HepG2 (cell line): ENCODE results near the gene PDZD4. TPM values are rescaled to one million over a fixed set of nuclear protein-coding genes. Genes with fewer than 3 reads are reported as not detected.

Source experiments
- CBX2 ChIP-seq, 2 experiments: fragments of 200-600 bp in 1 of 2; sonication (generic); formaldehyde crosslinking in 1 of 2; IDR thresholded peaks; 2 replicates each; pipeline versions ENCODE4 v1.7.0 to v1.8.1; 2018 to 2022; ENCODE audit warnings: low read depth in 2 of 2, low read length in 1 of 2, mild to moderate bottlenecking in 1 of 2, missing genetic modification reagents in 1 of 2
- CCDC6 ChIP-seq: sonication (generic); formaldehyde crosslinking; IDR thresholded peaks from 2 replicates; pipeline ENCODE4 v1.8.1; 2022; ENCODE audit warnings: mild to moderate bottlenecking, missing genetic modification reagents, moderate library complexity
- GTF2F1 ChIP-seq: fragments of 150-350 bp; IDR thresholded peaks from 2 replicates; pipeline ENCODE4 v1.6.1; 2014; ENCODE audit warnings: low read length
- JUN ChIP-seq: sonication (generic); formaldehyde crosslinking; IDR thresholded peaks from 2 replicates; pipeline ENCODE4 v1.4.0; 2020; ENCODE audit warnings: mild to moderate bottlenecking, missing genetic modification reagents
- MED13 ChIP-seq: sonication (generic); formaldehyde crosslinking; IDR thresholded peaks from 2 replicates; pipeline ENCODE4 v1.5.0; 2020; ENCODE audit warnings: missing genetic modification reagents
- NCOA1 ChIP-seq: sonication (generic); formaldehyde crosslinking; IDR thresholded peaks from 2 replicates; pipeline ENCODE4 v1.9.0; 2021; ENCODE audit warnings: missing genetic modification reagents
- RFXANK ChIP-seq: IDR thresholded peaks from 2 replicates; pipeline ENCODE4 v1.6.1; 2016
- STAT5B ChIP-seq: sonication (generic); formaldehyde crosslinking; IDR thresholded peaks from 2 replicates; pipeline ENCODE4 v1.4.0; 2020; ENCODE audit warnings: missing genetic modification reagents
- TMF1 ChIP-seq: sonication (generic); formaldehyde crosslinking; IDR thresholded peaks from 2 replicates; pipeline ENCODE4 v1.8.1; 2022; ENCODE audit warnings: low read depth, missing genetic modification reagents
- ZNF256 ChIP-seq: sonication (generic); formaldehyde crosslinking; conservative IDR thresholded peaks from 2 replicates; pipeline ENCODE4 v1.4.0; 2020; ENCODE audit warnings: missing genetic modification reagents
- ZNF510 ChIP-seq: sonication (generic); formaldehyde crosslinking; IDR thresholded peaks from 2 replicates; pipeline ENCODE4 v1.4.0; 2020; ENCODE audit warnings: low read depth, mild to moderate bottlenecking, missing genetic modification reagents
- ZNF616 ChIP-seq: sonication (generic); formaldehyde crosslinking; IDR thresholded peaks from 2 replicates; pipeline ENCODE4 v1.5.0; 2020; ENCODE audit warnings: low read depth, mild to moderate bottlenecking, missing genetic modification reagents
- ZNF768 ChIP-seq: sonication (generic); formaldehyde crosslinking; IDR thresholded peaks from 2 replicates; pipeline ENCODE4 v1.4.0; 2020; ENCODE audit warnings: missing genetic modification reagents
- polyA plus RNA-seq, 8 experiments: library from polyadenylated mRNA; depleted of rRNA in 3 of 8; stranded (reverse) in 7 of 8; unstranded in 1 of 8; fragments of >200 nt; fragmentation: Illumina TruSeq in 4 of 8; extraction: Trizol in 4 of 8; gene quantifications; 2 replicates each; pipeline versions ENCODE4 v1.2.1 to v1.2.3, GENCODE V29; 2011 to 2016; ENCODE audit warnings: low read depth in 4 of 8, missing spikeins in 1 of 8, mixed read lengths in 1 of 8; ENCODE audit not compliant: insufficient read depth in 1 of 8
- total RNA-seq, 5 experiments: library from RNA; depleted of rRNA; stranded (reverse); fragments of >200 nt; fragmentation: Illumina TruSeq; extraction: Trizol; gene quantifications; 2 replicates each; pipeline ENCODE4 v1.2.3, GENCODE V29; 2016; ENCODE audit warnings: low read depth in 1 of 5
- TF ChIP-seq, protein P1 (sequence below): sonication (generic); formaldehyde crosslinking; IDR thresholded peaks from 2 replicates; pipeline ENCODE4 v1.4.0; 2020; ENCODE audit warnings: missing genetic modification reagents
- TF ChIP-seq, protein P2 (sequence below): conservative IDR thresholded peaks from 2 replicates; pipeline ENCODE4 v1.6.1; 2018; ENCODE audit warnings: missing genetic modification reagents
- TF ChIP-seq, protein P3 (sequence below): sonication (generic); formaldehyde crosslinking; IDR thresholded peaks from 2 replicates; pipeline ENCODE4 v1.4.0; 2020; ENCODE audit warnings: missing genetic modification reagents, borderline replicate concordance
- TF ChIP-seq, protein P4 (sequence below): sonication (generic); formaldehyde crosslinking; IDR thresholded peaks from 2 replicates; pipeline ENCODE4 v1.5.1; 2020; ENCODE audit warnings: missing genetic modification reagents, mild to moderate bottlenecking, borderline replicate concordance
- TF ChIP-seq, protein P5 (sequence below): sonication (generic); formaldehyde crosslinking; IDR thresholded peaks from 2 replicates; pipeline ENCODE4 v1.8.0; 2023; ENCODE audit warnings: mild to moderate bottlenecking, missing genetic modification reagents
- TF ChIP-seq, protein P6 (sequence below): sonication (generic); formaldehyde crosslinking; IDR thresholded peaks from 2 replicates; pipeline ENCODE4 v1.8.0; 2022; ENCODE audit warnings: missing genetic modification reagents, mild to moderate bottlenecking, moderate library complexity, borderline replicate concordance

The PDZD4 gene
- total and polyA plus RNA-seq, 2 of the 13 experiments (the other 11 are each of a cell fraction or from before 2014, with no cell fraction given): not detected

DNA sequence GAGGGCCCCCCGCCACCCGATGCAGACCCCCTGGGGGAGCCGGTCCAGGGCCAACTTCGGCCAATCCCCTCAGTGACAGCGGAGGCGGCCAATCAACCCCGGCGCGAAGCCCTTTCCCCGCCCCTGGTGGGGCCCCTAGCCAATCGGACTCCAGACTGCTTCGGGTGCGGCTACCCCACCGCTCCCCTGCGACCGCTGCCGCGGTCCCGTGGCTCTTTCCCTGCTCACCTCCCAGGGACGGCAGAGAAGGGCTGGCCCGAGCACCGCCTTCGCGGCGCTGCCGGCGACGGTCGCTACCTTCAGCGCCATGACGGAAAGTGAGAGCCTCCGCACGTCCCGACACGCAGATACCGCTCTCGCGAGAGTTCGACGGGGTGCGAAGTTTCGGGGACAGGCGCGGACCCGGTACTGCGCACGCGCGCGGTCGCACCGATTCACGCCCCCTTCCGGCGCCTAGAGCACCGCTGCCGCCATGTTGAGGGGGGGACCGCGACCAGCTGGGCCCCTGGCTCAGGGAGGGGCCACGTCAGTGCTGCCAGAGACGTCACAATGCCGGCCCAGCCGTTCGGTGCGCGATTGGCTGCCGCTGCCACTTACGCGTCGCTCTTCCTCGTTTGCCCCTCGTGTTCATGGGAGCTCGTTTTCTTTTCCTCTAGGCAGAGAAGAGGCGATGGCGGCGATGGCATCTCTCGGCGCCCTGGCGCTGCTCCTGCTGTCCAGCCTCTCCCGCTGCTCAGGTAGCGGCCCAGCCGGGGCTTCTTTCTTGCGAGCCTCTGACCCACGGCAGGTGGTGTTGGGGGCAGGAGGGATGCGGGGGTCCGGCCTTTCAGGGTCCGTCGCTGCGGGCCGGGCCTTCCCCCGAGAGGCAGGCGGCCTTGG, 36.1 kb downstream of the PDZD4 start, which contains the start of the genes IDH3G and SSR4 (continued):
- TF ChIP-seq, protein P1, sequence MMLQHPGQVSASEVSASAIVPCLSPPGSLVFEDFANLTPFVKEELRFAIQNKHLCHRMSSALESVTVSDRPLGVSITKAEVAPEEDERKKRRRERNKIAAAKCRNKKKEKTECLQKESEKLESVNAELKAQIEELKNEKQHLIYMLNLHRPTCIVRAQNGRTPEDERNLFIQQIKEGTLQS (CRISPR knock-in tag): no peak
- TF ChIP-seq NCOA1 (CRISPR knock-in tag): no peak
- no peak for TF ChIP-seq CBX2 (IDR thresholded peaks at IDR 0.05; ENCODE audit: low read depth, low read length)
- TF ChIP-seq CBX2 (CRISPR knock-in tag; IDR thresholded peaks at IDR 0.05; ENCODE audit: low read depth): no peak
- no peak for TF ChIP-seq GTF2F1
- peak; percentile 75; the same call in 1 of the 2 replicates for TF ChIP-seq CCDC6 (CRISPR knock-in tag)
- TF ChIP-seq, protein P2, sequence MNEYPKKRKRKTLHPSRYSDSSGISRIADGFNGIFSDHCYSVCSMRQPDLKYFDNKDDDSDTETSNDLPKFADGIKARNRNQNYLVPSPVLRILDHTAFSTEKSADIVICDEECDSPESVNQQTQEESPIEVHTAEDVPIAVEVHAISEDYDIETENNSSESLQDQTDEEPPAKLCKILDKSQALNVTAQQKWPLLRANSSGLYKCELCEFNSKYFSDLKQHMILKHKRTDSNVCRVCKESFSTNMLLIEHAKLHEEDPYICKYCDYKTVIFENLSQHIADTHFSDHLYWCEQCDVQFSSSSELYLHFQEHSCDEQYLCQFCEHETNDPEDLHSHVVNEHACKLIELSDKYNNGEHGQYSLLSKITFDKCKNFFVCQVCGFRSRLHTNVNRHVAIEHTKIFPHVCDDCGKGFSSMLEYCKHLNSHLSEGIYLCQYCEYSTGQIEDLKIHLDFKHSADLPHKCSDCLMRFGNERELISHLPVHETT (CRISPR knock-in tag): peak; percentile 79
- TF ChIP-seq, protein P3, sequence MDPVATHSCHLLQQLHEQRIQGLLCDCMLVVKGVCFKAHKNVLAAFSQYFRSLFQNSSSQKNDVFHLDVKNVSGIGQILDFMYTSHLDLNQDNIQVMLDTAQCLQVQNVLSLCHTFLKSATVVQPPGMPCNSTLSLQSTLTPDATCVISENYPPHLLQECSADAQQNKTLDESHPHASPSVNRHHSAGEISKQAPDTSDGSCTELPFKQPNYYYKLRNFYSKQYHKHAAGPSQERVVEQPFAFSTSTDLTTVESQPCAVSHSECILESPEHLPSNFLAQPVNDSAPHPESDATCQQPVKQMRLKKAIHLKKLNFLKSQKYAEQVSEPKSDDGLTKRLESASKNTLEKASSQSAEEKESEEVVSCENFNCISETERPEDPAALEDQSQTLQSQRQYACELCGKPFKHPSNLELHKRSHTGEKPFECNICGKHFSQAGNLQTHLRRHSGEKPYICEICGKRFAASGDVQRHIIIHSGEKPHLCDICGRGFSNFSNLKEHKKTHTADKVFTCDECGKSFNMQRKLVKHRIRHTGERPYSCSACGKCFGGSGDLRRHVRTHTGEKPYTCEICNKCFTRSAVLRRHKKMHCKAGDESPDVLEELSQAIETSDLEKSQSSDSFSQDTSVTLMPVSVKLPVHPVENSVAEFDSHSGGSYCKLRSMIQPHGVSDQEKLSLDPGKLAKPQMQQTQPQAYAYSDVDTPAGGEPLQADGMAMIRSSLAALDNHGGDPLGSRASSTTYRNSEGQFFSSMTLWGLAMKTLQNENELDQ (CRISPR knock-in tag): no peak
- TF ChIP-seq RFXANK: no peak
- TF ChIP-seq, protein P4, sequence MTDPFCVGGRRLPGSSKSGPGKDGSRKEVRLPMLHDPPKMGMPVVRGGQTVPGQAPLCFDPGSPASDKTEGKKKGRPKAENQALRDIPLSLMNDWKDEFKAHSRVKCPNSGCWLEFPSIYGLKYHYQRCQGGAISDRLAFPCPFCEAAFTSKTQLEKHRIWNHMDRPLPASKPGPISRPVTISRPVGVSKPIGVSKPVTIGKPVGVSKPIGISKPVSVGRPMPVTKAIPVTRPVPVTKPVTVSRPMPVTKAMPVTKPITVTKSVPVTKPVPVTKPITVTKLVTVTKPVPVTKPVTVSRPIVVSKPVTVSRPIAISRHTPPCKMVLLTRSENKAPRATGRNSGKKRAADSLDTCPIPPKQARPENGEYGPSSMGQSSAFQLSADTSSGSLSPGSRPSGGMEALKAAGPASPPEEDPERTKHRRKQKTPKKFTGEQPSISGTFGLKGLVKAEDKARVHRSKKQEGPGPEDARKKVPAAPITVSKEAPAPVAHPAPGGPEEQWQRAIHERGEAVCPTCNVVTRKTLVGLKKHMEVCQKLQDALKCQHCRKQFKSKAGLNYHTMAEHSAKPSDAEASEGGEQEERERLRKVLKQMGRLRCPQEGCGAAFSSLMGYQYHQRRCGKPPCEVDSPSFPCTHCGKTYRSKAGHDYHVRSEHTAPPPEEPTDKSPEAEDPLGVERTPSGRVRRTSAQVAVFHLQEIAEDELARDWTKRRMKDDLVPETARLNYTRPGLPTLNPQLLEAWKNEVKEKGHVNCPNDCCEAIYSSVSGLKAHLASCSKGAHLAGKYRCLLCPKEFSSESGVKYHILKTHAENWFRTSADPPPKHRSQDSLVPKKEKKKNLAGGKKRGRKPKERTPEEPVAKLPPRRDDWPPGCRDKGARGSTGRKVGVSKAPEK (CRISPR knock-in tag): no peak
- TF ChIP-seq ZNF510 (CRISPR knock-in tag): no peak
- no peak for TF ChIP-seq JUN (CRISPR knock-in tag)
- TF ChIP-seq TMF1 (CRISPR knock-in tag): peak; percentile 49; the same call in 1 of the 2 replicates
- TF ChIP-seq, protein P5, sequence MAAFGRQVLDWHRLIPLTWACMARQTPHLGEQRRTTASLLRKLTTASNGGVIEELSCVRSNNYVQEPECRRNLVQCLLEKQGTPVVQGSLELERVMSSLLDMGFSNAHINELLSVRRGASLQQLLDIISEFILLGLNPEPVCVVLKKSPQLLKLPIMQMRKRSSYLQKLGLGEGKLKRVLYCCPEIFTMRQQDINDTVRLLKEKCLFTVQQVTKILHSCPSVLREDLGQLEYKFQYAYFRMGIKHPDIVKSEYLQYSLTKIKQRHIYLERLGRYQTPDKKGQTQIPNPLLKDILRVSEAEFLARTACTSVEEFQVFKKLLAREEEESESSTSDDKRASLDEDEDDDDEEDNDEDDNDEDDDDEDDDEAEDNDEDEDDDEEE (CRISPR knock-in tag): 0 out of 2 replicates have a peak, but pooled peaks have one; percentile 67
- TF ChIP-seq ZNF768 (CRISPR knock-in tag): no peak
- TF ChIP-seq, protein P6, sequence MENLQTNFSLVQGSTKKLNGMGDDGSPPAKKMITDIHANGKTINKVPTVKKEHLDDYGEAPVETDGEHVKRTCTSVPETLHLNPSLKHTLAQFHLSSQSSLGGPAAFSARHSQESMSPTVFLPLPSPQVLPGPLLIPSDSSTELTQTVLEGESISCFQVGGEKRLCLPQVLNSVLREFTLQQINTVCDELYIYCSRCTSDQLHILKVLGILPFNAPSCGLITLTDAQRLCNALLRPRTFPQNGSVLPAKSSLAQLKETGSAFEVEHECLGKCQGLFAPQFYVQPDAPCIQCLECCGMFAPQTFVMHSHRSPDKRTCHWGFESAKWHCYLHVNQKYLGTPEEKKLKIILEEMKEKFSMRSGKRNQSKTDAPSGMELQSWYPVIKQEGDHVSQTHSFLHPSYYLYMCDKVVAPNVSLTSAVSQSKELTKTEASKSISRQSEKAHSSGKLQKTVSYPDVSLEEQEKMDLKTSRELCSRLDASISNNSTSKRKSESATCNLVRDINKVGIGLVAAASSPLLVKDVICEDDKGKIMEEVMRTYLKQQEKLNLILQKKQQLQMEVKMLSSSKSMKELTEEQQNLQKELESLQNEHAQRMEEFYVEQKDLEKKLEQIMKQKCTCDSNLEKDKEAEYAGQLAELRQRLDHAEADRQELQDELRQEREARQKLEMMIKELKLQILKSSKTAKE: no peak
- no peak for TF ChIP-seq MED13 (CRISPR knock-in tag)
- no peak for TF ChIP-seq ZNF256 (CRISPR knock-in tag)
- no peak for TF ChIP-seq ZNF616 (CRISPR knock-in tag)
- no peak for TF ChIP-seq STAT5B (CRISPR knock-in tag)
